ENCODE measurements around the gene CPVL.

DNA sequence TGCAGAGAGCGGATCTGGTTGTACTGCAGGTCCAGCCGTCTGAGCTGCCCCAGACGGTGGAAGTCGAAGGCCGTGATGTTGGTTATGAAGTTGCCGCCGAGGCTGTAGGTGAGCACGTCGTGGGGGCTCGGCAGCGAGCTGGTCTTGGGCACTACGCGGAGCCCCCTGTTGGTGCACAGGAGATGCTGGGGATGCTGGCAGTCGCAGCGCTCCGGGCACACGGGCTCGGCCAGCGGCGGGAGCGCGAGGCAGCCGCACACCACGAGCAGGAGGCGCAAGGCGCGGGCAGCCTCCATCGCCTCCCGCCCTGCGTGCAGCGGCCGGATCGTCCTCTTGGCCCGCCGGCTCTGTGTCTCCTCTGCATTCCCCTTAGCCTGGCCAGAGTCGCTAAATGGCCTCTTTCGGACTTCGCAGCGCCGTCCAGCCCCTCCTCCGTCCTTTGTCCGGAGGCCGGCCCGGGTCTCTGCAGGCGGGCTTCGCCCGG lies 188.5 kb downstream of the CPVL start:
- no peak for TF ChIP-seq POLR2AphosphoS5 (IDR thresholded peaks at IDR 0.05; ENCODE audit: low read depth, low read length)
- TF ChIP-seq, protein P1, sequence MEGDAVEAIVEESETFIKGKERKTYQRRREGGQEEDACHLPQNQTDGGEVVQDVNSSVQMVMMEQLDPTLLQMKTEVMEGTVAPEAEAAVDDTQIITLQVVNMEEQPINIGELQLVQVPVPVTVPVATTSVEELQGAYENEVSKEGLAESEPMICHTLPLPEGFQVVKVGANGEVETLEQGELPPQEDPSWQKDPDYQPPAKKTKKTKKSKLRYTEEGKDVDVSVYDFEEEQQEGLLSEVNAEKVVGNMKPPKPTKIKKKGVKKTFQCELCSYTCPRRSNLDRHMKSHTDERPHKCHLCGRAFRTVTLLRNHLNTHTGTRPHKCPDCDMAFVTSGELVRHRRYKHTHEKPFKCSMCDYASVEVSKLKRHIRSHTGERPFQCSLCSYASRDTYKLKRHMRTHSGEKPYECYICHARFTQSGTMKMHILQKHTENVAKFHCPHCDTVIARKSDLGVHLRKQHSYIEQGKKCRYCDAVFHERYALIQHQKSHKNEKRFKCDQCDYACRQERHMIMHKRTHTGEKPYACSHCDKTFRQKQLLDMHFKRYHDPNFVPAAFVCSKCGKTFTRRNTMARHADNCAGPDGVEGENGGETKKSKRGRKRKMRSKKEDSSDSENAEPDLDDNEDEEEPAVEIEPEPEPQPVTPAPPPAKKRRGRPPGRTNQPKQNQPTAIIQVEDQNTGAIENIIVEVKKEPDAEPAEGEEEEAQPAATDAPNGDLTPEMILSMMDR (IDR thresholded peaks at IDR 0.05): no peak
- TF ChIP-seq, protein P2, sequence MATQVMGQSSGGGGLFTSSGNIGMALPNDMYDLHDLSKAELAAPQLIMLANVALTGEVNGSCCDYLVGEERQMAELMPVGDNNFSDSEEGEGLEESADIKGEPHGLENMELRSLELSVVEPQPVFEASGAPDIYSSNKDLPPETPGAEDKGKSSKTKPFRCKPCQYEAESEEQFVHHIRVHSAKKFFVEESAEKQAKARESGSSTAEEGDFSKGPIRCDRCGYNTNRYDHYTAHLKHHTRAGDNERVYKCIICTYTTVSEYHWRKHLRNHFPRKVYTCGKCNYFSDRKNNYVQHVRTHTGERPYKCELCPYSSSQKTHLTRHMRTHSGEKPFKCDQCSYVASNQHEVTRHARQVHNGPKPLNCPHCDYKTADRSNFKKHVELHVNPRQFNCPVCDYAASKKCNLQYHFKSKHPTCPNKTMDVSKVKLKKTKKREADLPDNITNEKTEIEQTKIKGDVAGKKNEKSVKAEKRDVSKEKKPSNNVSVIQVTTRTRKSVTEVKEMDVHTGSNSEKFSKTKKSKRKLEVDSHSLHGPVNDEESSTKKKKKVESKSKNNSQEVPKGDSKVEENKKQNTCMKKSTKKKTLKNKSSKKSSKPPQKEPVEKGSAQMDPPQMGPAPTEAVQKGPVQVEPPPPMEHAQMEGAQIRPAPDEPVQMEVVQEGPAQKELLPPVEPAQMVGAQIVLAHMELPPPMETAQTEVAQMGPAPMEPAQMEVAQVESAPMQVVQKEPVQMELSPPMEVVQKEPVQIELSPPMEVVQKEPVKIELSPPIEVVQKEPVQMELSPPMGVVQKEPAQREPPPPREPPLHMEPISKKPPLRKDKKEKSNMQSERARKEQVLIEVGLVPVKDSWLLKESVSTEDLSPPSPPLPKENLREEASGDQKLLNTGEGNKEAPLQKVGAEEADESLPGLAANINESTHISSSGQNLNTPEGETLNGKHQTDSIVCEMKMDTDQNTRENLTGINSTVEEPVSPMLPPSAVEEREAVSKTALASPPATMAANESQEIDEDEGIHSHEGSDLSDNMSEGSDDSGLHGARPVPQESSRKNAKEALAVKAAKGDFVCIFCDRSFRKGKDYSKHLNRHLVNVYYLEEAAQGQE (IDR thresholded peaks at IDR 0.05; ENCODE audit: insufficient read depth in 1 of 2, low read depth in 2 of 2, low read length in 1 of 2): no peak
- no peak for TF ChIP-seq TCF7L2 (IDR thresholded peaks at IDR 0.05; ENCODE audit: low read depth, low read length)

Measured in Panc1 (cell line).